ENCODE measurements around the gene ZNF511.

ZNF511 gene

GRCh38 chr10:133336577-133337369 lies 28.1 kb downstream of the ZNF511 start, which contains the start of gene CALY:
Gene CALY, minus strand, starts transcription at chr10:133336896. Its CDS starts 7,907 bp downstream, at chr10:133328989.
- DNase-seq = no peak

GRCh38 chr10:133337370-133337725 lies 28.6 kb downstream of the ZNF511 start:
- DNase-seq = no peak

GRCh38 chr10:133338080-133339071 lies 29.7 kb downstream of the ZNF511 start:
- no peak for DNase-seq

GRCh38 chr10:133339708-133340380 lies 31.1 kb downstream of the ZNF511 start:
- no peak for DNase-seq

- no peak for DNase-seq
Observed at GRCh38 chr10:133341983-133342382, 33.3 kb downstream of the ZNF511 start.

GRCh38 chr10:133342942-133343341 lies 34.2 kb downstream of the ZNF511 start:
- no peak for DNase-seq

GRCh38 chr10:133343558-133343957 lies 34.8 kb downstream of the ZNF511 start:
- DNase-seq = no peak

GRCh38 chr10:133344236-133344635 lies 35.5 kb downstream of the ZNF511 start:
- DNase-seq = no peak

- no peak for DNase-seq
Observed at GRCh38 chr10:133346413-133346812, 37.7 kb downstream of the ZNF511 start.

GRCh38 chr10:133347710-133348517 lies 39.2 kb downstream of the ZNF511 start:
- no peak for DNase-seq

- no peak for DNase-seq
Observed at GRCh38 chr10:133349160-133349568, 40.5 kb downstream of the ZNF511 start.

- no peak for DNase-seq
Observed at GRCh38 chr10:133349577-133350011, 40.9 kb downstream of the ZNF511 start.

- DNase-seq = no peak
Observed at GRCh38 chr10:133350283-133350949, 41.7 kb downstream of the ZNF511 start.

GRCh38 chr10:133350950-133351329 lies 42.2 kb downstream of the ZNF511 start:
- DNase-seq = no peak

- no peak for DNase-seq
Observed at GRCh38 chr10:133351408-133352318, 42.9 kb downstream of the ZNF511 start.

GRCh38 chr10:133353202-133353959 lies 44.7 kb downstream of the ZNF511 start:
- no peak for DNase-seq

GRCh38 chr10:133353988-133354605 lies 45.4 kb downstream of the ZNF511 start:
- no peak for DNase-seq

- no peak for DNase-seq
Observed at GRCh38 chr10:133354672-133355240, 46.0 kb downstream of the ZNF511 start.

GRCh38 chr10:133355266-133355665 lies 46.6 kb downstream of the ZNF511 start:
- DNase-seq = no peak

Data from Kasumi-1 (cell line).